Adipose tissue (tissue), 3 donors: ENCODE results near the gene CIDEA. TPM values are rescaled to one million over a fixed set of nuclear protein-coding genes. Genes with fewer than 3 reads are reported as not detected.
"Not testable (repeated sequence)": the region's sequence is repeated elsewhere in the genome, so short reads cannot be mapped to it uniquely, and the experiment has no call there.

Experiments
- H3K27ac ChIP-seq: one replicate; pipeline ENCODE4 v1.5.1; 2013; ENCODE audit warnings: low read depth, low read length
- WGBS, 3 donors: extraction: QIAGEN DNeasy Blood & Tissue Kit; methylation state at CpG; one replicate each; pipeline ENCODE4 v1.1.7; 2013; 5-methylcytosine and 5-hydroxymethylcytosine counted together
- polyA plus RNA-seq, 3 donors: library from polyadenylated mRNA; stranded (reverse); fragments of 200-250 nt; gene quantifications; one replicate each; pipeline ENCODE4 v1.2.3, GENCODE V29; 2013
- donor health status: healthy with polysubstance abuse.
- donor health status: Bipolar disorder and iron deficiency.
- donor health status: healthy.

Gene CIDEA
- polyA plus RNA-seq, 3 donors = 27.2 to 527 (median 125) TPM

DNA sequence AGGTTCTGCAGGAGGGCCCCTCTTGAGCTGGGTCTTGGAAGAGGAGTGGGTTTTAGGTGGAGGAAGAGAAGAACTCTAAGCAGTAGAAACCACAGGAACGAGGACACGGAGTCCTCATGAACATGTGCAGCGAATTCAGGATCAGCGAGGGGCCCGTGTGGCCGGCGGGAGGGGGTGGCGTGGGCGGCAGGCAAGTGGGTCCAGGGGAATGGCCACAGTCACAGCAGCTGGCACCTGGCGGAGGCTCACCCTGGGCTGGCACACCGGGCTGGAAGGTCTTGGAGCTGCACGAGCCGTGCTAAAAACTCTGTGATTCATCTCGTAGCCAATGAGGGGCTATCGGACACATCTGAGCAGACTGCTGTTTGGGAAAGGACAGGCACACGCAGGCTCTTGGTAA lies 18.0 kb upstream of the CIDEA start:
- 94 to 97% (median 96%) methylated on average over 16 of the region's 16 CpGs for WGBS, 3 donors
- H3K27ac ChIP-seq = no peak overlapping the region

GRCh38 chr18:12236934-12237832 lies 17.0 kb upstream of the CIDEA start:
- WGBS, 3 donors = 26 to 32% (median 28%) methylated on average over 32 to 33 of the region's 33 CpGs
- no peak overlapping the region for H3K27ac ChIP-seq

- no peak overlapping the region for H3K27ac ChIP-seq
- 32 to 54% (median 39%) methylated on average over 3 of the region's 3 CpGs for WGBS, 3 donors
Measured at GRCh38 chr18:12238826-12239225, 15.3 kb upstream of the CIDEA start.

DNA sequence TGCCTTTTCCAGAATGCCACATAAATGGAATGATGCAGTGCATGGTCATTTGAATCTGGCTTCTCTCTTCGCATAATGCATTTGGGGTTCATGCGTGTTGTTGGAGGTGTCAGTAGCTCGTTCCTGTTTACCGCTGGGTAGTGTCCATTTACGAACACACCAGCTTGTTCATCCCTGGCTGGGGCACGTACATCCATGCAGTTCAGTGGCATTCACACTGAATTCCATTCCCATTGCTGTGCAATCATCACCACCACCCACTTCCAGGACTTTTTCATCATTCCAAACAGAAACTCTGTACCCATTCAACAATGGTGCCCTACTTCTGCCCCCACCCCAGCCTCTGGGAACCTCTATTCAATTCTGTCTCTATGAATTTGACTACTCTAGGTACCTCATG lies 14.7 kb upstream of the CIDEA start:
- no peak overlapping the region for H3K27ac ChIP-seq
- 81 to 93% (median 88%) methylated on average over 6 of the region's 6 CpGs for WGBS, 3 donors

DNA sequence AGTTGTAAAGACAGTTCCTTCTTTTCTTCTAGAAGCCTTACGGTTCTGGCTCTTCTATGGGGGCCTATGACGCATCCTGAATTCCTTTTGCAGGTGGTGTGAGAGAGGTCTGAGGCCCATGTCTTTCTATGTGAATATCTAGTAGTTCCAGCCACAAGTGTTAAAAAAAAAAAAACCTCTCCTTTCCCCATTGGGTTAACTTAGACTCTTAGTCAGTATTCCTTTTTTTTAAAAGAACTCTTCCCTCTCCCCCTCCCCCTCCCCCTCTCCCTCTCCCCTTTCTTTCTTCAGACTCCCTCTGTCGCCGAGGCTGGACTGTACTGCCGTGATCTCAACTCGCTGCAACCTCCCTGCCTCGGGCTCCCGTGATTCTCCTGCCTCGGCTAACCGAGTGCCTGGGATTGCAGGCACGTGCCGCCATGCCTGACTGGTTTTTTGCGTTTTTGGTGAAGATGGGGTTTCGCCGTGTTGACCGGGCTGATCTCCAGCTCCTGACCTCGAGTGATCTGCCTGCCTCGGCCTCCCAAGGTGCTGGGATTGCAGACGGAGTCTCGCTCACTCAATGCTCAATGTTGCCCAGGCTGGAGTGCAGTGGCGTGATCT lies 11.4 kb upstream of the CIDEA start:
- H3K27ac ChIP-seq = no peak overlapping the region
- 90 to 94% (median 92%) methylated on average over 21 of the region's 21 CpGs for WGBS, 3 donors

DNA sequence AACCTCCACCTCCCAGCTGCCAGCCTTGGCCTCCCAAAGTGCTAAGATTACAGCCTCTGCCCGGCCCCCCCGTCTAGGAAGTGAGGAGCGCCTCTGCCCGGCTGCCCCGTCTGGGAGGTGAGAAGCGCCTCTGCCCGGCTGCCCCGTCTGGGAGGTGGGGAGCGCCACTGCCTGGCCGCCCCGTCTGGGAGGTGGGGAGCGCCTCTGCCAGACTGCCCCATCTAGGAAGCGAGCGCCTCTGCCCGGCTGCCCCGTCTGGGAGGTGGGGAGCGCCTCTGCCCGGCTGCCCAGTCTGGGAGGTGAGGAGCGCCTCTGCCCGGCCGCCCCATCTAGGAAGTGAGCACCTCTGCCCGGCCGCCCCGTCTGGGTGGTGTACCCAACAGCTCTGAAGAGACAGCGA lies 10.9 kb upstream of the CIDEA start:
- H3K27ac ChIP-seq = not testable (repeated sequence)
- WGBS, 3 donors = 92 to 97% (median 93%) methylated on average over 22 to 25 of the region's 25 CpGs

DNA sequence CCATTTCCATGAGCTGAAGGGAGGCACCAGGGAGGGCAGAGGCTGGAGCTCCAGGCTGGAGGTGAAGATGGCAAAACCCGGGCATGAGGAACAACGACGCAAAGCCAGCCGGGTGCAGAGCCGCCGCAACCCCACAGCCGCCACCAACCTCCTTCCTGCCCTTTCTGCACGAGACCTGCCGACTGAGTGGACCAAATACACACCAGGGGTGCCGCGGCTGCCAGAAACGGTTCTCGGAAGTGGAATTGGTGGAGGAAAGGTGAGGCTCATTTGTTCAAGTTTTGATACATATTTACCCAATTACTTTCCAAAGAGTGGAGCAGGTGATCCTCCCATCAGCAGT lies 8.4 kb upstream of the CIDEA start:
- H3K27ac ChIP-seq = no peak overlapping the region
- WGBS, 3 donors = 91 to 94% (median 92%) methylated on average over 13 of the region's 13 CpGs

GRCh38 chr18:12246849-12247808 lies 7.0 kb upstream of the CIDEA start:
- WGBS, 3 donors = 39 to 52% (median 49%) methylated on average over 32 of the region's 32 CpGs
- no peak overlapping the region for H3K27ac ChIP-seq

- H3K27ac ChIP-seq = no peak overlapping the region
- 67 to 71% (median 70%) methylated on average over 6 of the region's 6 CpGs for WGBS, 3 donors
Measured at GRCh38 chr18:12247946-12248345, 6.2 kb upstream of the CIDEA start.

- H3K27ac ChIP-seq = no peak overlapping the region
- WGBS, 3 donors = 72 to 79% (median 74%) methylated on average over 13 of the region's 13 CpGs
Measured at GRCh38 chr18:12248926-12249720, 5.0 kb upstream of the CIDEA start.

DNA sequence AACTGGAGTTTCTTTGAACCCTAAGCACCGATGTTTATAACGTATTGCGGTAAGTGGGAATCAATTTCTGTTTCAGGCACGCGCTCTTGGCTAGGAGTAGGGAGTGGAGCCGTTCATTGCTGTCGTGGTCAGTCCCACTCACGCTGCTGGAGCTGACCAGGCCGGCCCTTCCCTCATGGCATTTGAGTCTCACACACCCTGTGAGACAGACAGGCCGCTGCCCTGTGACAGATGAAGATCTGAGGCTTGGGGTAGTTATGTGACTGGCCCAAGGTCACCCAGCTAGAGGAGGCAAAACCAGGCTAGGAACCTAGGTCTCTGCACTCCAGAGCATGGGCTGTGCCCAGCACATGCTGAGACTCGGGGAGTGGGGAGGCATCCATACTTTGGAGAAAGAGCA lies 2.9 kb upstream of the CIDEA start:
- H3K27ac ChIP-seq = no peak overlapping the region
- WGBS, 3 donors = 82 to 88% (median 83%) methylated on average over 11 of the region's 11 CpGs

DNA sequence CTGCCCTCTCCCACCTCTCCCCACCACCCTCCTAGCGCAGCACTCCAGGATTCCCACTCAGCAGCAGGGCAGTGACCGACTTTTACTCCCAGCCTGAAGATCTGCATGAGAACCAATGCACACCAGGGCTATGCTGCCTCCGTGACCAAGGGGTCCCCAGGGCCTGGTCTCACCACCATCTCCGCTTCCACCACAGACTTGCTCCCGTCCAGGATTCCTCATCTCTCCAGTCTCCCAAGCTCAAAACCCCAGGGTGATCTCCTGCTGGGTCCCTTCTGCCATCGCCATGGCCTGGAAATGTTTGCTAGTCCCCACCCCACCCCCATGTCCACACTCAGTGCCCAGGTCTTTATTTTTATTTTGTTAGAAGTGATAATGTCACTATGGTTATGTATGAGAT lies 2.1 kb upstream of the CIDEA start:
- WGBS, 3 donors = 92 to 93% (median 93%) methylated on average over 6 of the region's 6 CpGs
- no peak overlapping the region for H3K27ac ChIP-seq

- no peak overlapping the region for H3K27ac ChIP-seq
- WGBS, 3 donors = 27 to 36% (median 34%) methylated on average over 10 to 11 of the region's 11 CpGs
Measured at GRCh38 chr18:12253027-12253426, 1.1 kb upstream of the CIDEA start.

GRCh38 chr18:12253663-12254135 lies 462 bp upstream of the CIDEA start:
- H3K27ac ChIP-seq = no peak overlapping the region
- WGBS, 3 donors = 0 to 4% (median 2%) methylated on average over 20 of the region's 20 CpGs

- 46 to 58% (median 53%) methylated on average over 38 of the region's 38 CpGs for WGBS, 3 donors
- no peak overlapping the region for H3K27ac ChIP-seq
Measured at GRCh38 chr18:12254820-12255511, 805 bp downstream of the CIDEA start.

DNA sequence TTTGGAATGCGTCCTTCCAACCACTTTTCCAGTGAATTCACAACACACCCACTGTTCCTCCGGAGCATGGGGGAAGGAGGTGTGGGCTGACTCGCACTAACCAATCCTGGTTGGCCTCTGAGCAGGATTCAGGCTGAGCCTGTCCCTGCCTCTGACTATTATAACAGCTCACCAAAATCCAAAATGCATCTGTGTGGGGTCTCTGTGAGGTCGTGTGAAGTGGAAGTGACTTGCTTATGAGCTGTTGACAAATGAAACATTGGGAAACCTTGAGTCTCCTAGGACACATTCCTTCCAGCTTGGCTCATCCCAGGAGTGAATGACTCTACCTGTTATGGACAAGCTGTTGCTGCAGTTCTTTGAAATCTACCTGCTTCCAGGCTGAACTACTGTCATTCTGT lies 1.5 kb downstream of the CIDEA start:
- no peak overlapping the region for H3K27ac ChIP-seq
- 45 to 62% (median 52%) methylated on average over 4 of the region's 4 CpGs for WGBS, 3 donors

DNA sequence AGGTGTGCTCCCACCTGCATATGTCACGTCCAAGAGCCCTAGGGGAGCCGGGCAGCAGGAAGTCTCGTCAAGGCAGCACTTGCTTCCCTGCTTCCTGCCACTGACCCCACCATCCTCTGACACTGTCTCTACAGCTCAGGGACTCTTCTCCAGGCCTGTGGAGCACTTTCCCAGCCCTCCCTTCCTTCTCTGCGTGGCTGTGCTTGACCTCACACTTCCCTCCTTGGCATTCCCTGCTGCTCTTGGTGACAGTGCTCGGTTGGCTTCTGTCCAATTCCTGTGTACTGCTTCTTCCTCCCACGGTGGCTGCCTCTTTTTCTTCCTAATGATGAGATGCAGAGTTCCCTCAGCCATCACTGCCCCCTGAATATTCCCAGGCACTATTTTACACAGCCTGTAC lies 2.8 kb downstream of the CIDEA start:
- 28 to 54% (median 33%) methylated on average over 6 of the region's 6 CpGs for whole genome bisulfite sequencing, 3 donors
- H3K27ac ChIP-seq = no peak overlapping the region
